Muscle layer of colon (tissue), 2 donors: ENCODE measurements around the gene SERPINB6.
"Not testable (repeated sequence)": the region's sequence is repeated elsewhere in the genome, so short reads cannot be mapped to it uniquely, and the experiment has no call there.

Experiments used
- H3K27ac ChIP-seq: one replicate; pipeline ENCODE4 v1.7.0; 2013; ENCODE audit warnings: low read depth, mild to moderate bottlenecking, low read length, moderate library complexity
- H3K27me3 ChIP-seq, 2 donors: one replicate each; pipeline ENCODE4 v1.7.0; 2013; ENCODE audit warnings: low read length in 2 of 2, mild to moderate bottlenecking in 2 of 2; ENCODE audit not compliant: insufficient read depth in 2 of 2, control insufficient read depth in 1 of 2
- H3K36me3 ChIP-seq: one replicate; pipeline ENCODE4 v1.7.0; 2013; ENCODE audit warnings: mild to moderate bottlenecking, low read length; ENCODE audit not compliant: insufficient read depth
- H3K4me1 ChIP-seq: one replicate; pipeline ENCODE4 v1.7.0; 2013; ENCODE audit warnings: mild to moderate bottlenecking, low read length; ENCODE audit not compliant: insufficient read depth
- H3K4me3 ChIP-seq, 2 donors: one replicate each; pipeline ENCODE4 v1.7.0; 2013; ENCODE audit warnings: low read length in 2 of 2, low read depth in 1 of 2, mild to moderate bottlenecking in 1 of 2, moderate library complexity in 1 of 2
- H3K9ac ChIP-seq: one replicate; pipeline ENCODE4 v1.7.0; 2013; ENCODE audit warnings: low read length
- H3K9me3 ChIP-seq: one replicate; pipeline ENCODE4 v1.7.0; 2013; ENCODE audit warnings: mild to moderate bottlenecking, low read length
- donor health status: abdominal sarcoma.
- donor health status: Adenocarcinoma of cecum.

Gene SERPINB6

DNA sequence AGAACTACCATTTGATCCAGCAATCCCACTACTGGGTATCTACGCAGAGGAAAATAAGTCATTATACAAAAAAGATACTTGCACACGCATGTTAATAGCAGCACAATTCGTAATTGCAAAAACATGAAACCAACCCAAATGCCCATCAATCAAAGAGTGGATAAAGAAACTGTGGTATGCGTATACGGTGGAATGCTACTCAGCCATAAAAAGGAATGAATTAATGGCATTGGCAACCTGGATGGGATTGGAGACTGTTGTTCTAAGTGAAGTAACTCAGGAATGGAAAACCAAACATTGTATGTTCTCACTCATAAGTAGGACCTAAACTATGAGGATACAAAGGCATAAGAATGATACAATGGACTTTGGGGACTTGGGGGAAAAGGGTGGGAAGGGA lies 1.3 kb upstream of the SERPINB6 start:
- H3K4me3 ChIP-seq, H3K9me3 ChIP-seq, H3K9ac ChIP-seq, H3K36me3 ChIP-seq, H3K27me3 ChIP-seq: not testable (repeated sequence)
- peaks cover 17% of the 10 kb centered on the region for H3K4me1 ChIP-seq
- H3K27ac ChIP-seq = peak overlapping the region; percentile 87

GRCh38 chr6:2972219-2972487 lies 786 bp upstream of the SERPINB6 start:
- H3K9me3 ChIP-seq, H3K27me3 ChIP-seq, H3K36me3 ChIP-seq: not testable (repeated sequence)
- Histone ChIP-seq H3K9ac (peak overlapping the region; percentile 80), H3K4me1 (peaks cover 17% of the 10 kb centered on the region), H3K27ac (peak overlapping the region; percentile 87), H3K4me3 (peak overlapping the region; percentile 73 to 75)

- Histone ChIP-seq H3K27ac (peak overlapping the region; percentile 87), H3K4me1 (peaks cover 22% of the 10 kb centered on the region), H3K4me3 (peak overlapping the region; percentile 73 to 75), H3K9me3 (no peaks in the 10 kb centered on the region), H3K27me3 (no peaks in the 10 kb centered on the region), H3K36me3 (no peaks in the 10 kb centered on the region), H3K9ac (peak overlapping the region; percentile 65)
These were observed 481 bp downstream of the SERPINB6 start for GRCh38 chr6:2970753-2971419.

- H3K9me3 ChIP-seq = no peaks in the 10 kb centered on the region
- peaks cover 24% of the 10 kb centered on the region for H3K4me1 ChIP-seq
- H3K27me3 ChIP-seq = no peaks in the 10 kb centered on the region
- peak overlapping the region; percentile 73 to 75 for H3K4me3 ChIP-seq
- no peaks in the 10 kb centered on the region for H3K36me3 ChIP-seq
- H3K27ac ChIP-seq = peak overlapping the region; percentile 87
- peak overlapping the region; percentile 65 for H3K9ac ChIP-seq
These were observed 1.2 kb downstream of the SERPINB6 start for GRCh38 chr6:2970034-2970685.

GRCh38 chr6:2969549-2969948 lies 1.8 kb downstream of the SERPINB6 start:
- no peaks in the 10 kb centered on the region for H3K9me3 ChIP-seq
- H3K4me3 ChIP-seq = no peak overlapping the region
- H3K9ac ChIP-seq = no peak overlapping the region
- peak overlapping the region; percentile 87 for H3K27ac ChIP-seq
- H3K36me3 ChIP-seq = no peaks in the 10 kb centered on the region
- H3K27me3 ChIP-seq = no peaks in the 10 kb centered on the region
- peaks cover 24% of the 10 kb centered on the region for H3K4me1 ChIP-seq

DNA sequence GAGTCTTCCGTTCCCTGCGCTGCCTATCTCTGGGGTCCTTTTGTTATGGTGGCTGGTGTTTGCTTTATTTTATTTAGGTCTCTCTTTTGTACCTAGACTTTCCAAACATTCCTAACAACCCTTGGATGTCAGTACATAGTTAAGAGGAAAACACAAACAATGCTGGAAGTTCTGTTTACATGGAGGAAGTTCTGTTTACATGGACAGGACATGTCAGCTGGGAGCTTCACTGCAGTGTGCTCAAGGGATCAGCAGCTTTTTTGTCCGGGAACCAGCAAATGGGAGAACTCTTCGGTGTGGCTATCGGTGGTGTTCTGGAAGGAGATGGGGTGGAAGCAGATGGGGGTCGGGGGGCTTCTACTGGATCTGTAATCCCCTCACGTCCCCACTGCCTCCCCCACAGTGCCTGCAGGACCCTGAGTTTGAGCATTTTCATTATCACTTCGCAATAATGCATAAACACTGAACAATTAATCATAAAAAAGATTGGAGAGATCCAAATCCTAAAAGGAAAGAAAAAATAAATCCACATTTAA lies 2.7 kb downstream of the SERPINB6 start:
- Histone ChIP-seq H3K9me3 (no peaks in the 10 kb centered on the region), H3K4me1 (peaks cover 24% of the 10 kb centered on the region), H3K4me3 (no peak overlapping the region), H3K9ac (no peak overlapping the region), H3K36me3 (no peaks in the 10 kb centered on the region), H3K27ac (no peak overlapping the region), H3K27me3 (no peaks in the 10 kb centered on the region)

- Histone ChIP-seq H3K27me3 (no peaks in the 10 kb centered on the region), H3K36me3 (no peaks in the 10 kb centered on the region), H3K9ac (no peak overlapping the region), H3K9me3 (no peaks in the 10 kb centered on the region), H3K27ac (no peak overlapping the region), H3K4me3 (no peak overlapping the region), H3K4me1 (peaks cover 24% of the 10 kb centered on the region)
These were observed 3.4 kb downstream of the SERPINB6 start for GRCh38 chr6:2967936-2968335.

DNA sequence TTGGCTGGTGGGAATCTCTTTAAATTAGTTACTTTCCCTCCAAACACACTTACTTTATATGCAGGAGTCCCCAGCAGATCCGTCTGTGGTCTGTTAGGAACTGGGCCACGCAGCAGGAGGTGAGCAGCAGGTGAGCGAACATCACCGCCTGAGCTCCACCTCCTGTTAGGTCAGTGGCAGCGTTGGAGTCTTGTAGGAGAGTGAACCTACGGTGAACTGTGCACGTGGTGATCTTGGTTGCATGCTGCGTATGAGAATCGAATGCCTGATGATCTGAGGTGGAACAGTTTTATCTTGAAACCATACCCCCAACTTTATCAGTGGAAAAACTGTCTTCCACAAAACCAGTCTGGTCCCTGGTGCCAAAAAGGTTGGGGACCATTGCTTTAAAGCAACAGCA lies 5.0 kb downstream of the SERPINB6 start:
- H3K36me3 ChIP-seq = no peaks in the 10 kb centered on the region
- H3K27me3 ChIP-seq = no peaks in the 10 kb centered on the region
- H3K4me1 ChIP-seq = peaks cover 34% of the 10 kb centered on the region
- no peaks in the 10 kb centered on the region for H3K9me3 ChIP-seq
- H3K9ac ChIP-seq = no peak overlapping the region
- H3K27ac ChIP-seq = no peak overlapping the region
- H3K4me3 ChIP-seq = no peak overlapping the region

- peaks cover 43% of the 10 kb centered on the region for H3K4me1 ChIP-seq
- H3K4me3 ChIP-seq = no peak overlapping the region
- no peaks in the 10 kb centered on the region for H3K36me3 ChIP-seq
- H3K27ac ChIP-seq = no peak overlapping the region
- no peaks in the 10 kb centered on the region for H3K27me3 ChIP-seq
- H3K9me3 ChIP-seq = no peaks in the 10 kb centered on the region
- H3K9ac ChIP-seq = no peak overlapping the region
These were observed 6.4 kb downstream of the SERPINB6 start for GRCh38 chr6:2964793-2965505.

GRCh38 chr6:2963756-2964155 lies 7.6 kb downstream of the SERPINB6 start:
- H3K9ac ChIP-seq = no peak overlapping the region
- peaks cover 3% of the 10 kb centered on the region for H3K36me3 ChIP-seq
- H3K27me3 ChIP-seq = no peaks in the 10 kb centered on the region
- H3K4me3 ChIP-seq = no peak overlapping the region
- peaks cover 38% of the 10 kb centered on the region for H3K4me1 ChIP-seq
- H3K27ac ChIP-seq = no peak overlapping the region
- no peaks in the 10 kb centered on the region for H3K9me3 ChIP-seq

GRCh38 chr6:2962636-2963035 lies 8.7 kb downstream of the SERPINB6 start:
- Histone ChIP-seq H3K9me3 (no peaks in the 10 kb centered on the region), H3K27ac (peak overlapping the region; percentile 25), H3K4me3 (no peak overlapping the region), H3K36me3 (peaks cover 12% of the 10 kb centered on the region), H3K4me1 (peaks cover 43% of the 10 kb centered on the region), H3K9ac (no peak overlapping the region), H3K27me3 (no peaks in the 10 kb centered on the region)
